Inferior parietal cortex (tissue), 1 donor: ENCODE results near the gene SRP9.
"Not testable (repeated sequence)": the region's sequence is repeated elsewhere in the genome, so short reads cannot be mapped to it uniquely, and the experiment has no call there.

Experiments used
- DNase-seq: peaks from one replicate; pipeline ENCODE4 v3.0.0-alpha.2; 2016; ENCODE audit errors: extremely low spot score

SRP9 gene

DNA sequence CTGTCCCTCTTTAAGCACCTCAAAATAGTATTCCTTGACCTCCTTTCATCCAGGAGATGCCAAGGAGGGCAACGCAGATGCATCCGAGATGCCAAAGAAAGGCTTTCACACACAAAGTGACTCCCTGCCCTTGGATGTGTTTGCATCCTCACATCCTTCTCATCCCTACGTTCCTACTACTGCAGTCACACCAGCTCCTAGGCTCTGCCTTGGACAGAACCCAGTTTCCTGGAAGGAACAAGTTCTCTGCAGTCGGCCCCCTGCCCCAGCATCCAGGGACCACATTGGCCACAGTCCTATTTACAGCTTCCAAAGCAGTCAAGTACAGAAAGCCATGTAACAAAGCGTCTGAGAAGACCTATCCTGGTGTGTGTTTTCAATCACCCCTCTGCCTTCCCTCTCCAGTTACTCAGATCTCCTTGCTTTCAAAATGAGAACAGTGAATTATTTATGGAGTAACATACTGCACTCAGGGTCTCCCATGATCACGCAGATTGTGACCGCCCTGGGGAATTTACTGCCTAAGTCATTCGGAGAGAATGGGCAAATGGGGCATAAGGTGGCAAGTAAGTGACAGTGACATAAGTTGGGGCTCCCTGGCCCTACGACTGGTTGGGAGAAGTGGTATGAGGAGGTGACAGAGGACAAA is 21.8 kb upstream of the SRP9 start:
- no peak for DNase-seq

DNA sequence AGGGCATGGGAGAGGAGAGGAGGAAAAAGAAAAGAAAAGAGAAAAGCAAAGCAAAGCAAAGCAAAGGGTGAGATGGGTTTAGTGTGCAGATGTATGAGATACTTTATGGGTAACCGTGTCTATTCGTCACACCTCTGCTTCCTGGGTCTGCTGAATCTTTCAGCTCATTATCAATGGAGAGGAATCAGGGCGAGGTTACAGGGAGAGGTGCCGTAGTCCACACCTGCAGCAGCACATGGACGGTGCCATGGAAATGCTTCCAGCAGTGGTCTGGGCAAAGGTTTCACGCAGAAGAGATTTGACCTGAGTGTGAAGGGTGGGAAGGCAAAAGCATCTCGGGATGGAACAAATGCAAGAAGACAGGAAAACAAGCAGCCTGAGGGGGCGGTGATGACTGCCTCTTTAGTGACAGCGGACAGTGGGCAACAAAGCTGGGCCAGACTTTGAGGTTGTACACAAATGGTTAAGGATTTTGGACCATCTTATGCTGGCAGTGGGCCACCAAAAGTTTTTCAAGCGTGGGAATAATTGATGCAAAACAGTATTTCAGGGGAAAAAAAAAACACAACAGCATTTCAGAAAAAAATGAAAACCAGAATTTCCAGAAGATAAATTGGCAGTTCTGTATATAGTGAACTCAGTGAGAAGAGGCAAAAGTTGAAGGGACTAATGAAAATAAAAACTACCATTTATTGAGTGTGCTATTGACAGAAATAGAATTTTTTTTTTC is 19.5 kb upstream of the SRP9 start:
- DNase-seq, result no peak

DNA sequence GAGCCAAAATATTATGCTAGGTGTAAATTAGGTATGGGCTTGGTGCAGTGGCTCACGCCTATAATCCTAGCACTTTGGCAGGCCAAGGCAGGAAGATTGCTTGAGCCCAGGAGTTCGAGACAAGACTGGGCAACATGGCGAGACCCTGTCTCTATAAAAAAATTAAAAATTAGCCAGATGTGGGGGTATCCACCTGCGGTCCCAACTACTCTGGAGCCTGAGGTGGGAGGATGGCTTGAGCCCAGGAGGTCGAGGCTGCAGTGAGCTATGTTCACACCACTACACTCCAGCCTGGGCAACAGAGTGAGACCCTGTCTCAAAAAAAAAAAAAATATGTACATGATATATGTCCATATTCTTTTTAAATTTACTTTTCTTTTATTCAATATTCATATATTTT is 17.7 kb upstream of the SRP9 start:
- DNase-seq, result not testable (repeated sequence)

DNA sequence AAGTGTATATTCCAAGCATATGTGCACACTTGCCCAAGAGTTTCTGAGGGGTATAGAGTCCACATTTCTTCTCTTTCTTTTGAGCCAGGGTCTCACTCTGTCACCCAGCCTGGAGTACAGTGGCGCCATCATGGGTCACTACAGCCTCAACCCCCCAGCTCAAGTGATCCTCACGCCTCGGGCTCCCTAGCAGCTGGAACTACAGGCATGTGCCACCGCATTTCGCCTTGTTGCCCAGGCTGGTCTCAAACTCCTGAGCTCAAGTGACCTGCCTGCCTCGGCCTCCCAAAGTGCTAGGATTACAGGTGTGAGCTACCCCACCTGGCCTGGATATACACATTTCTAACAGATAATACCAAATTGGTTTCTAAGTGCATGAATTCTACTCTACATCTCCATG is 17.1 kb upstream of the SRP9 start:
- DNase-seq, result no peak

DNA sequence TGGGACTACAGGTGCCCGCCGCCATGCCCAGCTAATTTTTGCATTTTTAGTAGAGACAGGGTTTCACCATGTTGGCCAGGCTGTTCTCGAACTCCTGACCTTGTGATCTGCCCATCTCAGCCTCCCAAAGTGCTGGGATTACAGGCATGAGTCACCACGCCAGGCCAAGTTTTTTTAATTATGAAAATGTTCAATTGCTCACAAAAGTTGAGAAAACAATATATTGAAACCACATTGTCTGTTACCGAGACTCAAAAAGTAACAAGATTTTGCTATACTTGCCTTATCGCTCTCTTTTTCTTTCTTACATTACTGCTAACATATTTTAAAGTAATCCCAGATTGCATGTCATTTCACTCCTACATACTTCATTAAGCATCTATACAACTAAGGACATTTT is 16.2 kb upstream of the SRP9 start:
- DNase-seq, result not testable (repeated sequence)

DNA sequence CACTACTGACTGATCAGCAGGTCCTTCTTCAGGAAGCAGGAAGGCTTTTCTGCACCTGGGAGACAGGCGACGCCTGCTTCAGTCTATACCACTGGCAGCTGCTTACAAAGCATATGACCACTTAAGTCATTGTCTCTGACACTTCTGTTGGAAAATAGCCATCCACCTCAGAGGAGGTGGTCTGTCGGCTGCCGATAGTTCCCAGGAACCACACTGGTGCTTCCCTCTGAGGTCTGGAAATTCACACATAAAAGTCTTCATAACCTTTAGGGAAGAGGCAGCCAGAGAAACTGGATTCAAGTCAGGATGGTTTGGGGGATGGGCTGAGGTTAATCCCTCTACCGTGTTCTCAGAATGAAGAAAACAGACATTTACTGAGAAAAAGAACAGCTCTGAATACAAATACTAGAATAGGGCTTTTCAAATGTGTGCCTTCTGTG is 15.6 kb upstream of the SRP9 start:
- no peak for DNase-seq

DNA sequence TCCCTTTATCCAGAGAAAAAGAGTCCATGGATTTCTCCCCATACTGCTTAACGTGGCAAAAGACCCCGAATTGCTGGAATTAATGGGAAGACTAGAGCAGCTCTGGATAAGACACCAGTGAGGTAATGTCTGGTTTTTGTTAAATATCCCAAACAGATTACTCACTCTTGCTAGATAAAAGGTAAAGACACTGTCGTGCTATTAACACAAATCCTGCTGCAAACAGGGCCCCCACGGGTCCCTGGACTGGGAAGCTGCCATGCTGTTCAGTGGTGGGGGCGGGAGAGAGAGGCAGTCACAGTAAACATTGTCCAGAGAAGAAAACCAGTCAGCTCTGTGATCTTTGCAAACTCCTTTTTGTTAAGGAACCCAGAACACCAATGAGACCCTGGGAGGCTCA is 15.2 kb upstream of the SRP9 start:
- DNase-seq, result no peak

DNA sequence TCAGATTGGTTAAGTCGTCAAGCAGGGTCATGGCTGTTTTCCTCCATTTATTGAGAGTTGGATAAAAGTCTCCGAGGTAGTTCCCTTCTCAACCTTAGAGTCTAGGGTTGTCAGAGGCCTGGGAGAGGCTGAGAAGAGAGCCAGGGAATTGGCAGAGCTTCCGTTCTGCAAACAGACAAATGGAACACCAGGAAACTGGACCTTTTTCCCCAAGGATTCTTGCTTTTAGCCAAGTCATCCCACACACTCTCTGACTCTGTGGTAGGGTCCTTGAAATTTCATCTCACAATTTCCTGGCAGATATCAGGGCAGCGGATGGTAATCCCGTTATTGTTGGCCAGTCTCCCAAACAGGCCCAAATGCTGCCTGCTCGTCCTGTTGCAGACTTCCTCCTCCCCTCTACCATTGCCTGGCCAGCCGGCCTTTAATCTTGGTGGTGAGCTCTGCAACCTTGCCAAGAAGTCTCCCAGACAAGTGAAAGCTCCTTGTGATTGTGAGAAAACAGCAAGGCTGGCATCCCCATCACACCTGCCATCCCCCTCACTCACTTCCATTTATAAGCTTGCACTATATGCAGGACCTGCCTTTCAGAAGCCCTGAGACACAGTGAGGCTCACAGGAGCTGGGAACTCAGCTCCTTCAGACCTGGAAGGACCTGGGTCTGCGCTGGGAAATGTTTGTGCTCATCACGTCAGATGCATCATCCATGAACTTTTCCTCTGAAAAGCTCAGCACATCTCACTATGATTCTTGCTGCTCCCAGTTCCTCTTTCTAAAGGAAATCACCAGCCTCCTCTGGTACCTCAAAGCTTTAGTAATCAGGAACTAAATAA is 13.7 kb upstream of the SRP9 start:
- DNase-seq, result no peak

DNA sequence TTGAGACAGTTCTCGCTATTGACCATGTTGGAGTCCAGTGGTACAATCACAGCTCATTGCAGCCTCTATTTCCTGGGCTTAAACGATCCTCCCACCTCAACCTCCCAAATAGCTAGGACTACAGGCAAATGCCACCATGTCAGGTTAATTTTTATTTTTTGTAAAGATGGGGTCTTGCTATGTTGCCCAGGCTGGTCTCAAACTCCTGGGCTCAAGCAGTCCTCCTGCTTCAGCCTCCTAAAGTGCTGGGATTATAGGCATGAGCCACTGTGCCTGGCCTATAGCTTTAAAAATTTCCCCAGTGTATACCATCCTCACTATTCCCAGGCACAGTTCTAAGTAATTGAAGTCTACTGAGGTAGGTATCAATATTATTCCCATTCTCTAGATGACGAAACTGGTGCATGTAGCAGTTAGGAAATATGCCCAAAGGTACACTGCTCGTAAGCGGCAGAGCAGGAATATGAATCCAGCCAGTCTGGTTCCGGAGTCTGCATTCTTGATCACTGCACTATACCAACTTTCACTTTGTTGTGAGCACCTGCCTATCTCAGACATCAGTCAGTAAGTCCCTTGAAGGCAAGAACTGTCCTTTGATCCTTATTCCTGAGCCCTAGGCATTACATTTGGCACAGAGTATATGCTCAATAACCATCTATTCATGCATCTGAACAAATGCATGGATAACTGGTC is 11.5 kb upstream of the SRP9 start:
- DNase-seq, result no peak

DNA sequence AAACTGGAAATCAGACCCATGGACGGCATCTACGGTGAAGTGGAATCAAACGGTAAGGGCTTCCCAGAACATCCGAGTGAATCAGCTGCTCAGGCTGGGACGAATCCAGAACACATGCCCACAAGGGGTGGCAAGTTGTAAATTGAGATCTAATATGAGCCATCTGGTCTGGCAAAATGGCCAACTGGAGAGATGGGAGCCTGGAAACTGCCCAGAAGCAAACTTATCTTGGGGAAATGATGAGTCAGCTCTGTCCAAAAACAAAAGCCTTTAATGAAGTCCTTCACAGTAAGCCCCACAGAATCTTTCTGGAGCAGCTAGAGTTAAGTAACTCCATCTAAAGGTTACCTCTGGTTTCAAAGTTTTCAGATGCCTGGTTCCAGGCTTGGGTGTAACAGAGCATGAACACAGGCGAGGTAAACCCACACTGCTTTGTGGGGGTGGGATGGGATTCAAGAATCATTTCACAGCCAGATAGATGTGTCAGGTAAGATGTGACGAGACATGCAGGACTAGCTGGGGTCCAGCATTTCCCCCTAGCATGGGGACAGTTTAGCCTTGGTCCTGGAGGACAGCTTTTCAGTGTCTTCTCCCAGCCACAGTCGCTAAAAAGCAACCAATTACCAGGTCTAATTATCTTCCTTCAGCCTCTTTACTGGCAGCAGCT is 10.5 kb upstream of the SRP9 start:
- peak; percentile 58 for DNase-seq

DNA sequence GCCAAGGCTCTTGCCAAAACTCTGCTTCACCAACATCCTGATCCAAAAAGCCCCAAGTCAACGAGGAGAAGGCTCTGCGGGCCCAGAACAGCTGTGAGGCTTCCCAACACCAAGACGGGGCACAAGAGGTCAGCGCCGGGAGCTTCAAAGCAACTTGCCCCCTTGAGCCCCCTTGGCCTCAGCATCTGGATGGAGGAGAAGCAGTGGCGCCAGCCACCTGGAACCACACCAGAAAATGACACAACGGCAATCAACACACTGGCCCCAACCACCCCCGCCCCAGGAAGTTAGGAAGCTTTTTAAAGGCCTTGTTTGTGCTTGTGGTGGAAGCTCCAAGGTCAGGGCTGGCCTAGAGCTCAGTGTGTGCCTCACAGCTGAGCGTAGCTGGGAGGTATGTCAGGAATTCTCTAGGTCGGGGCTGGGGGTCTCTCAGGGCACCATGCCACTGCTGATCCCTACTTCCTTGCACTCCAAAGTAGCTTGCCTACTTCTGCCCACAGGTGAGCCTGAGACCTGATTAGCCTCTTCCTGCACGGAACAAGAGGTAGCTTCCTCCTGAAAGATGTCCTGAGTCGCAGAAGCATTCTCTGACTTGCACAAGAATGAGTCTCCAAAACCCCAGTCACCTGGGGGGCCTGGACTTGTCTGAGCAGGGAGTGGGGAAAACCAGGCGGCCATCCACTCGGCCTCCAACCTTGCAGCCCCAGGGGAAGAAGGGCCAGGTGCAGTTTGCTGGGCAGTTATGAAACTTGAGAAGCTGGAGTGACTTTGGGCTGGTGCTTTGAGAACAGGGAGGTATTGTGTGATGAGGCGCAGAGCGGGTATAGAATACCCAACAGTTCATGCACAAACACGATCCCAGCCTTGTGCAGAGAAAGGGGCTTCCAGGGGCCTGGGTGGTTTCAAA is 9.7 kb upstream of the SRP9 start:
- DNase-seq, result no peak

DNA sequence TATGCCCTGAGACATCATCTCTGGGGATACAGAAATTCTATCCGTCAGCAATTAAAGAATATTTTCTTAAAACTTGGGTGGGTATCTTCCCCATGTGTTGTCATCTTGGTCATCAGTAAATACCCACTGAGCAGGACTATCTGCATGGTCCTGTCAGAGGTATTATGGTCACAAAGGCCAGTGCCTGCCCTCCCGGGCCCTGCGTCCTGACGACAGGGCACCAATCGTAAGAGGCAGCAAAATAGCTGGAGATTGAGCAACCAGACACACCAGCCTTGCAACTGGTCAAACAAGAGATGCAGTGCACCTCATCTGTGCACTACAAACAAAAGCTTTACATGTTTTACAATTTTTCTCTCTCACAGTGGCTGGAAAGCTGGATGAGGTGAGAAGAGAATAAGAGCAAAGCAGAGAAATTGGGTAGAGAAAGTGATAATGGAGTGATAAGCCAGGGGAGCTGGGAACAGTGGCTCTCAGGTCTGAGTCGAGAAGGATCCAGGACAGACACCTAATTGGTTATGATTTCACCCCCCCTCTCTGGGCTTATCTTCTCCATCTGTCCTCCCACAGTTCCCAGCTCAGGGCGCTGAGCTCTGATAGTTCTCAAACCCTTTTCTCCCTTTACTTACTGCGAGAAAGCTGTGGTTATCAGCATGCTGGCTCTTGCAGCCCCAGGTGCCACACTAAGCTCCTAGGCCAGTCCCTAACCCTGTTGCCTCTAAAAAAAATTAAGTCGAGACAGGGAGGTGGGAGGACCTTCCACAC is 8.8 kb upstream of the SRP9 start:
- no peak for DNase-seq

DNA sequence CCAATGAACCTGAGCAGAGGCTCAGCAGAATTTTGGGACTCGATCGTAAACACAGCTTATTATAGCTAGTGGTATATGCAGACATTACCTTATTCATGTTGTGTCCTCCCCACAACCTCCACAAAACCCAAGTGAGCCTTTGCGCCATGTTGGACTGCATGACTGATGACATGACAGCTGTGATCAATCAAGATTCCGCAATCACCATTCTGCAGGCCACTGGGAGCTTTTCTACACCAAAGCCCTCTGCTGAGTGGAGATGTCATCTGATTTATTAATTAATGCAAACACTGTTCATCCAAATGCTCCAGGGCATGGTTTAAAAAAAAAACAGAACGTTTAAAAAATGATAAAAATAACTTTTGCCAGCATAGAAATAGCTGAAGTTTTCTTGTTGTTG is 7.9 kb upstream of the SRP9 start:
- DNase-seq, result no peak

DNA sequence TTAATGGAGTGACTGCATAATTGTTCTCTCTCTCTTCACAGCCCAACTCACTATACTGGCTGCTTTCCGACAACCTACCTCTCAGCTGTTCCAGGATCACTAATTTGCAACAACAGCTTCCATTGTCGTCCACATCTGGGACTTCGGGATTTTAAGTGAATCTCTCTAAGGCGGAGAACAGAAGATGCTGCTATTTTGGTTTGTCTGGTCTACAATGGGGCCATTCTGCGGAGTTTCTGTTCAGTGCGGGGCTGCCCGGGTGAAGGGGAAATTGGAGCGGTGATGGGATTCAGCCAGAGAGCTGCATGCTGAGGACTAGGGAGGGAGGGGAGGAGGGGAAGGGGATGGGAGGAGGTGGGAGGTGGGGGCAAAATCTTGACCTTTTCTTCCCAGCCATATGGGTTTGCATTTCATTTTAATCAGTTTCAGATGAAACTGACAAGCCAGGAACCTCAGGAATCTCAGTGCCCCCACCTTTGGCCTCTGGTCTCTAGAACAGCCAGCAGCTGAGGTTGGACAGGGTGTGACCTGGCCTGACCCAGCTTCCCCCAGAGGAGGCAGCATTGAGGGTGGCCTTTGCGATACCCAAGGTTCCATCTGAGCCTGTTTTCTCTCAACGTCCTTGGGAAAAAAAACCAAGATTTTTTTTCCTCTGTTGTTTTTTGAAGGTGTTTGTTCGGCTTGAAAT is 6.9 kb upstream of the SRP9 start:
- no peak for DNase-seq

DNA sequence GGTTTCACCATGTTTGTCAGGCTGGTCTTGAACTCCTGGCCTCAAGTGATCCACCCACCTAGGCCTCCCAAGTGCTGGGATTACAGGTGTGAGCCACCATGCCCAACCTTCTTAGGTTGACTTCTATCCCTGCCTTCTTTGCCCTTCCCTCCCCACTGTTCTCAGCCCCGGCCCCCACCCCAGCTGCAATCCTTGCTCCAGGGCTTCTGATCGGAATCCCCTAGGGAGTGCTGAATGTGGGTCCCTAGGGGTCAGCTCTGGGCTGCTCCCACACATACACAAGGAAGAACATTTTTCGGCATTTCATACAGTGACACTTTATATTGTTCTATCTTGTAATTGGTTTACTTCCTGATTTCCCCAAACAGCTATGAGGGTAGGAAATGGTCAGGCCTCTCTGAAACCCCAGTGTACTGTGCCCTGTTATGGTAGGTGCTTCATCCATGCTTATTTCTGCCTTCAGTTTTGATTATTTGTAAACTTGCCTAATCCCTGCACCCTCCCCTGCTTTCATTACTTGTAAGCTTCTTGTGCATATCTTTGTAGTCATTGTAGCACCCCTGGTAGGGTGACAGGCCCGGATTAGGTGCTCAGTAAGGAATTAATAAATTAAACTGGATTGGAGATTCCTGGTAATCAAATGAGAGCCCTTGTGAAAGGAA is 5.8 kb upstream of the SRP9 start:
- no peak for DNase-seq

DNA sequence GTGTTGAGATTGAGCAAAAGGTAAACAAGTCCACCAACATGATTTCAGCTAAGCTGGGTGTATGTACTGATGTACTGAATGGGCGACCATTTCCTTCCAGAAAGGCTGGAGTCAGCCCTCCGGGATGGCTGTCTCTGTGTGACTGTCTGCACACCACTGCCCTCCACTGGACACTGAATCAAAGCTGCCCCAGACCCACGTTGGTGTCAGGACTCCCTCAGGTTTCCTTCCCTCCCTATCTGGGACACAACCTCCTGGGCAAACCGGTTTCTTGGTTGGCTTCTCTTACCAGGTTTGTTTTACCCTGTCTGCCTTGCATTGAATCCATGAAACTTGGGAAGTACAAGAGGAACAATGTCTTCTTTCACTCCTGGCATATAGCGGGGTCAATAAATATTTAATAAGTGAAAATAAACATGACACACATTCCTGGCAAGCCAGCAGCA is 5.3 kb upstream of the SRP9 start:
- DNase-seq, result peak; percentile 85

DNA sequence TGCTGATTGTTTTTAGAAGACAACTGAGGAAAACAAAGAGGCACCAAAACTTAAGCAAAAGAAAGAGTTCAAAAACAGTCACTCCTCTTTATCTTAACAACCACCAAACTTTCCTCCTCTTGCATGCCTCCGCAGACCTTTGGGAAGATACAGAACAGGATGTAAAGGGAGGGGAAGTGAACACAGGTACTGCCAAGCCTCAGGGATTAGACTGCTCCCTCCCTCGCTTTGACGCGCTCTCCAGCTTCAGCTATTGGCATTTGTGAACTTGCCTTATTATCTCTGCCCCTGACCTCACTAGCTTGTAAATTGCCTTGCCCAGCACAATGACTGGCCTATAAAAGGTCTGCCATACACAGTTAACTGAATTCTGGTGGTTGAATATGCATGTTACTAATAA is 4.8 kb upstream of the SRP9 start:
- no peak for DNase-seq

DNA sequence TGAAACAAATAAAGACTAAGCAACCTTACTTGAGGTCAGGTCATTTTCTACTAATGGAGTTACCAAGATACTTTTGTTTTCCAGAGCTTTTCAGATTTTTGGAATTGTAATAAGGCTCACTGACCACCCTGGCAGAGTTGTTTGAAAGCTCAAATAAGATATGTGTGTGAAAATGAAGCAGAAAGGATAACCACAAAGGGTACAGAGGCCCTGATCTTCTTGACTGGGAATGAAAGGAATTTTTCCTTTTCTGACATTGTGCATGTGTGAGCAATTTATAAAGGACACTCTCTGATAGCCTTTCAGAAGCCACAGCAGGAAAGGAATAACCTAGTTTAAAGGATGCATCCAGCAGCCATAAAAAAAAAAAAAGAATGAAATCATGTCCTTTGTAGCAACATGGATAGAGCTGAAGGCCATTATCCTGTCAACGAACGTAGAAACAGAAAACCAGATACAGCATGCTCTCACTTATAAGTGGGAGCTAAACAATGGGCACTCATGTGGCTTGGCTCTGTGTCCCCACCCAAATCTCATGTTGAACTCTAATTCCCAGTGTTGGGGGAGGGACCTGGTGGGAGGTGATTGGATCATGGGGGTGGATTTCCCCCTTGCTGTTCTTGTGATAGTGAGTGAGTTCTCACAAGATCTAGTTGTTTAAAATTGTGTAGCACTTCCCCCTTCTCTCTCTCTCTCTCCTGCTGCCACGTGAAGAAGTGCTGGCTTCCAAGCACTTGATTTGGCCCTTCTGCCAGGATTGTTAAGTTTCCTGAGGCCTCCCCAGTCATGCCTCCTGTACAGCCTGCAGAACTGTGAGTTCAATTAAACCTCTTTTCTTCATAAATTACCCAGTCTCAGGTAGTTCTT is 3.1 kb upstream of the SRP9 start:
- no peak for DNase-seq
